OCI-LY1 (cell line): ENCODE data around the gene OLAH.

Source experiments
- H2AFZ ChIP-seq: fragments of 200-600 bp; sonication (generic), shearing (Covaris generic); 2 replicates; pipeline ENCODE4 v1.6.0; 2014; ENCODE audit warnings: antibody characterized with exemption, mild to moderate bottlenecking, low read length
- H3F3A ChIP-seq: fragments of 200-600 bp; sonication (generic), shearing (Covaris generic); 2 replicates; pipeline ENCODE4 v1.6.0; 2014; ENCODE audit warnings: mild to moderate bottlenecking, antibody characterized with exemption, low read length, moderate library complexity; ENCODE audit not compliant: insufficient read depth
- H3K27ac ChIP-seq: fragments of 200-600 bp; sonication (generic); 2 replicates; pipeline ENCODE4 v1.5.1; 2014; ENCODE audit warnings: low read length, mixed run types, mild to moderate bottlenecking, low read depth; ENCODE audit not compliant: poor library complexity, severe bottlenecking
- H3K27me3 ChIP-seq: fragments of 200-600 bp; sonication (generic); 2 replicates; pipeline ENCODE4 v1.6.0; 2014; ENCODE audit warnings: antibody characterized with exemption, mild to moderate bottlenecking, low read length, moderate library complexity; ENCODE audit not compliant: insufficient read depth
- H3K36me3 ChIP-seq: fragments of 200-600 bp; sonication (generic); 2 replicates; pipeline ENCODE4 v1.6.1; 2014; ENCODE audit warnings: mild to moderate bottlenecking, antibody characterized with exemption, low read length, moderate library complexity, mixed read lengths; ENCODE audit not compliant: insufficient read depth
- H3K4me1 ChIP-seq: fragments of 200-600 bp; sonication (generic); 2 replicates; pipeline ENCODE4 v1.5.1; 2014; ENCODE audit warnings: mild to moderate bottlenecking, low read length, moderate library complexity; ENCODE audit not compliant: insufficient read depth, severe bottlenecking
- H3K4me2 ChIP-seq: fragments of 200-600 bp; sonication (generic), shearing (Covaris generic); 2 replicates; pipeline ENCODE4 v1.6.1; 2014; ENCODE audit warnings: low read length
- H3K4me3 ChIP-seq: fragments of 200-600 bp; sonication (generic); 2 replicates; pipeline ENCODE4 v1.5.1; 2014; ENCODE audit warnings: low read length, low read depth, mild to moderate bottlenecking, mixed read lengths; ENCODE audit not compliant: poor library complexity, severe bottlenecking
- H3K79me2 ChIP-seq: fragments of 200-600 bp; shearing (Covaris generic); 2 replicates; pipeline ENCODE4 v1.6.1; 2016; ENCODE audit warnings: mixed run types, low read length, mixed read lengths; ENCODE audit not compliant: insufficient read depth
- H3K9ac ChIP-seq: fragments of 200-600 bp; sonication (generic), shearing (Covaris generic); 2 replicates; pipeline ENCODE4 v1.6.1; 2014; ENCODE audit warnings: mild to moderate bottlenecking, low read length, mixed read lengths
- H3K9me2 ChIP-seq: fragments of 200-600 bp; sonication (generic), shearing (Covaris generic); 2 replicates; pipeline ENCODE4 v1.6.1; 2014; ENCODE audit warnings: low read depth, mild to moderate bottlenecking, low read length, mixed read lengths
- H3K9me3 ChIP-seq: fragments of 200-600 bp; shearing (Covaris generic); 2 replicates; pipeline ENCODE4 v1.6.1; 2014; ENCODE audit warnings: low read length, mixed read lengths
- H4K20me1 ChIP-seq: fragments of 200-600 bp; sonication (generic), shearing (Covaris generic); 2 replicates; pipeline ENCODE4 v1.6.0; 2016; ENCODE audit warnings: mild to moderate bottlenecking, low read length; ENCODE audit not compliant: insufficient read depth
- CTCF ChIP-seq: fragments of 200-600 bp; sonication (generic), shearing (Covaris generic); IDR thresholded peaks from 2 replicates; pipeline ENCODE4 v1.5.1; 2017; ENCODE audit warnings: mild to moderate bottlenecking, antibody characterized with exemption, low read length, moderate library complexity, mixed read lengths
- EZH2 ChIP-seq: fragments of 200-600 bp; sonication (generic), shearing (Covaris generic); IDR thresholded peaks from 2 replicates; pipeline ENCODE4 v1.8.0; 2017; ENCODE audit warnings: borderline replicate concordance, mixed run types, mild to moderate bottlenecking, antibody characterized with exemption, low read length, moderate library complexity, mixed read lengths

The OLAH gene

GRCh38 chr10:15113766-15114165 is 70.0 kb downstream of the OLAH start:
- Histone ChIP-seq H2AFZ (no peak overlapping the region), H3K27ac (no peak overlapping the region), H3K9ac (no peak overlapping the region), H3K9me2 (no peaks in the 10 kb centered on the region), H3K9me3 (no peaks in the 10 kb centered on the region), H3K4me2 (no peak overlapping the region), H3K4me3 (no peak overlapping the region), H3K79me2 (no peaks in the 10 kb centered on the region), H4K20me1 (no peaks in the 10 kb centered on the region), H3K36me3 (no peaks in the 10 kb centered on the region; the same call in 1 of the 2 replicates), H3F3A (no peaks in the 10 kb centered on the region), H3K27me3 (no peaks in the 10 kb centered on the region), H3K4me1 (no peaks in the 10 kb centered on the region)
- no peak for TF ChIP-seq EZH2
- no peak for TF ChIP-seq CTCF

- no peak overlapping the region for H2AFZ ChIP-seq
- no peak overlapping the region for H3K9ac ChIP-seq
- H3K36me3 ChIP-seq = no peaks in the 10 kb centered on the region; the same call in 1 of the 2 replicates
- H4K20me1 ChIP-seq = no peaks in the 10 kb centered on the region
- H3K27ac ChIP-seq = no peak overlapping the region
- H3F3A ChIP-seq = no peaks in the 10 kb centered on the region
- no peaks in the 10 kb centered on the region for H3K27me3 ChIP-seq
- no peaks in the 10 kb centered on the region for H3K4me1 ChIP-seq
- H3K4me3 ChIP-seq = no peak overlapping the region
- no peaks in the 10 kb centered on the region for H3K9me2 ChIP-seq
- TF ChIP-seq CTCF (no peak), EZH2 (no peak)
- H3K79me2 ChIP-seq = no peaks in the 10 kb centered on the region
- H3K9me3 ChIP-seq = no peaks in the 10 kb centered on the region
- H3K4me2 ChIP-seq = no peak overlapping the region
Measured at GRCh38 chr10:15116225-15116624, 72.5 kb downstream of the OLAH start.

GRCh38 chr10:15118615-15119014 is 74.9 kb downstream of the OLAH start:
- Histone ChIP-seq H4K20me1 (no peaks in the 10 kb centered on the region), H3K4me3 (no peak overlapping the region), H3K9me2 (no peaks in the 10 kb centered on the region), H3K9ac (no peak overlapping the region), H3K4me2 (no peak overlapping the region), H3K36me3 (no peaks in the 10 kb centered on the region; the same call in 1 of the 2 replicates), H3K4me1 (no peaks in the 10 kb centered on the region), H3F3A (no peaks in the 10 kb centered on the region), H3K27me3 (no peaks in the 10 kb centered on the region), H3K9me3 (no peaks in the 10 kb centered on the region), H3K27ac (no peak overlapping the region), H3K79me2 (no peaks in the 10 kb centered on the region), H2AFZ (no peak overlapping the region)
- TF ChIP-seq CTCF = no peak
- TF ChIP-seq EZH2 = no peak
